ENCODE data around the gene DALRD3. TPM values are rescaled to one million over a fixed set of nuclear protein-coding genes. Genes with fewer than 3 reads are reported as not detected.

DALRD3 gene
- polyA plus RNA-seq, 2 of the 4 experiments (the other 2 are of a cell fraction), result 20.5 to 35.8 TPM

GRCh38 chr3:49020330-49021212 is 2.2 kb upstream of the DALRD3 start:
- 5% methylated on average over 18 of the region's 51 CpGs for WGBS (ENCODE audit: missing lambda C conversion rate)
- Histone ChIP-seq H3K4me3 (peak overlapping the region; percentile 76), H3K4me1 (peaks cover 28% of the 10 kb centered on the region), H3K4me2 (peak overlapping the region; percentile 73), H3K9me3 (no peaks in the 10 kb centered on the region), H3K27ac (peak overlapping the region; percentile 86 to 100)
- FAIRE-seq, result no peak
- DNase-seq (ENCODE audit: low read depth in 1 of 2, low spot score in 1 of 2), result no peak
- ChIA-PET CTCF (interaction anchor here (0.6 to 30.1 kb wide), 9 partner anchors 8 to 429 kb away, joined by 3 to 385 read pairs (median 6); partner anchors contain the start of genes P4HTM and WDR6), POLR2A (interaction anchor here (1.2 to 4.6 kb wide), 10 partner anchors 7 to 112 kb away, joined by 3 to 57 read pairs (median 8); partner anchors contain the start of genes IMPDH2, LAMB2, P4HTM and QRICH1)
- no peak for TF ChIP-seq RCOR1 (IDR thresholded peaks at IDR 0.05; ENCODE audit: low read depth, low read length)
- no peak for TF ChIP-seq CBX2 (IDR thresholded peaks at IDR 0.05; ENCODE audit: borderline replicate concordance, low read depth)
- TF ChIP-seq BCL3 (IDR thresholded peaks at IDR 0.05), result no peak
- TF ChIP-seq HOXB13 (CRISPR knock-in tag; IDR thresholded peaks at IDR 0.05; ENCODE audit: low read depth), result no peak
- no peak for TF ChIP-seq ELK1 (IDR thresholded peaks at IDR 0.05; ENCODE audit: low read depth, low read length)
- no peak for TF ChIP-seq SMC3 (IDR thresholded peaks at IDR 0.05)
- TF ChIP-seq KDM1A (IDR thresholded peaks at IDR 0.05; ENCODE audit: low read depth), result no peak
- no peak for TF ChIP-seq ZNF302 (CRISPR knock-in tag; IDR thresholded peaks at IDR 0.05)
- no peak for TF ChIP-seq KDM5A (IDR thresholded peaks at IDR 0.05)
- no peak for TF ChIP-seq HEYL (CRISPR knock-in tag; IDR thresholded peaks at IDR 0.05)
- peak; percentile 0 to 1; a peak in 2 of 6 replicates for ATAC-seq

- FAIRE-seq (no peak), DNase-seq (ENCODE audit: low read depth in 1 of 2, low spot score in 1 of 2) (no peak), ATAC-seq (no peak)
- POLR2A ChIA-PET, result interaction anchor here (0.6 to 4.6 kb wide), 7 partner anchors 8 to 319 kb away, joined by 3 to 57 read pairs (median 14); partner anchors contain the start of genes IMPDH2, P4HTM, QRICH1 and WDR6
- Histone ChIP-seq H3K4me2 (peak overlapping the region; percentile 73), H3K27ac (peak overlapping the region; percentile 86 to 100), H3K4me3 (peak overlapping the region; percentile 76), H3K4me1 (peaks cover 28% of the 10 kb centered on the region), H3K9me3 (no peaks in the 10 kb centered on the region)
- CTCF ChIA-PET, result interaction anchor here (0.8 to 30.1 kb wide), 6 partner anchors 8 to 29 kb away, joined by 3 to 385 read pairs (median 14); partner anchors contain the start of genes P4HTM and WDR6
- 27% methylated on average over 5 of the region's 12 CpGs for WGBS (ENCODE audit: missing lambda C conversion rate)
- TF ChIP-seq MAX (IDR thresholded peaks at IDR 0.05), result peak; percentile 20; the same call in 1 of the 2 replicates
- TF ChIP-seq GATA3 (IDR thresholded peaks at IDR 0.05; ENCODE audit: borderline replicate concordance), result no peak
Observed at GRCh38 chr3:49019941-49020329, 1.6 kb upstream of the DALRD3 start.

- Histone ChIP-seq H3K9me3 (no peaks in the 10 kb centered on the region), H3K4me1 (peaks cover 25% of the 10 kb centered on the region), H3K27ac (peak overlapping the region; percentile 83 to 93), H3K4me3 (peak overlapping the region; percentile 84), H3K4me2 (peak overlapping the region; percentile 73)
- no peak for FAIRE-seq
- ChIA-PET CTCF (interaction anchor here (8.1 to 30.1 kb wide), 2 partner anchors 11 to 27 kb away, joined by 65 to 385 read pairs; partner anchors contain the start of genes P4HTM and WDR6), POLR2A (interaction anchor here (0.7 to 3.3 kb wide), 2 partner anchors 12 to 75 kb away, joined by 3 to 26 read pairs; partner anchors contain the start of genes QRICH1 and WDR6)
- 4% methylated on average over 9 of the region's 18 CpGs for WGBS (ENCODE audit: missing lambda C conversion rate)
- TF ChIP-seq PHF8 (IDR thresholded peaks at IDR 0.05; ENCODE audit: borderline replicate concordance, low read depth) (peak; percentile 8), HOXB13 (CRISPR knock-in tag; IDR thresholded peaks at IDR 0.05; ENCODE audit: low read depth) (no peak), JUN (IDR thresholded peaks at IDR 0.05) (0 out of 5 replicates have a peak, but pooled peaks have one; percentile 17 to 49)
- ATAC-seq, result no peak
- no peak for DNase-seq (ENCODE audit: low read depth in 1 of 2, low spot score in 1 of 2)
Observed at GRCh38 chr3:49018707-49019006, 277 bp upstream of the DALRD3 start.
